ENCODE measurements around the gene PCDH9. TPM values are rescaled to one million over a fixed set of nuclear protein-coding genes. Genes with fewer than 3 reads are reported as not detected.

PCDH9 gene
- total RNA-seq, 2 experiments from 2014 or later, result 0.20 to 0.23 TPM

GRCh38 chr13:66501181-66501580 is 729.0 kb downstream of the PCDH9 start:
- Mint-ChIP-seq H3K4me3 (no peak overlapping the region), H3K36me3 (no peaks in the 10 kb centered on the region), H3K9me3 (peaks cover 3% of the 10 kb centered on the region), H3K4me1 (no peaks in the 10 kb centered on the region), H3K27me3 (no peaks in the 10 kb centered on the region), H3K27ac (no peak overlapping the region)
- no peak for DNase-seq

DNA sequence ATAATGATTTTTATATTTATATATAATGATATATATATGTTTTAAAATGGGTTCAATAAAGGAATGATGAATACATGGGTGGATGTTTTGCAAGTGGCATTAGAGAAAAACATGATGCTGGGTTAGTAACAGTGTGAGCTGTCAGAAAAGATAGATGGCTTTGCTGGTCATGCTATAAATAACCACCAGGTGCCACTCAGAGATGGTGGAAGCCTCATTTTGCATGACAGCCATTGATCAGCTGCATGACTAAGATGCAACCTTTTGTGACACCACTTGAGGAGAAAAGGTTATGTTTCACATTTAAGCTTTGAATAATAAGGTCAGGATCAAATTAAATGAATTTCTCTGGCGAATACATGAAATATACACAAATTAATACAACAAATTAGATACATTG is 737.7 kb downstream of the PCDH9 start:
- DNase-seq, result no peak
- Mint-ChIP-seq H3K27me3 (no peaks in the 10 kb centered on the region), H3K27ac (no peak overlapping the region), H3K9me3 (no peaks in the 10 kb centered on the region), H3K36me3 (no peaks in the 10 kb centered on the region), H3K4me3 (no peak overlapping the region), H3K4me1 (no peaks in the 10 kb centered on the region)

- H3K4me1 Mint-ChIP-seq, result no peaks in the 10 kb centered on the region
- H3K27ac Mint-ChIP-seq, result no peak overlapping the region
- no peak for DNase-seq
- no peaks in the 10 kb centered on the region for H3K27me3 Mint-ChIP-seq
- no peaks in the 10 kb centered on the region for H3K9me3 Mint-ChIP-seq
- H3K4me3 Mint-ChIP-seq, result no peak overlapping the region
- no peaks in the 10 kb centered on the region for H3K36me3 Mint-ChIP-seq
Measured at GRCh38 chr13:66491251-66491650, 738.9 kb downstream of the PCDH9 start.

- Mint-ChIP-seq H3K4me1 (no peaks in the 10 kb centered on the region), H3K9me3 (no peaks in the 10 kb centered on the region), H3K4me3 (no peak overlapping the region), H3K27me3 (no peaks in the 10 kb centered on the region), H3K27ac (no peak overlapping the region), H3K36me3 (no peaks in the 10 kb centered on the region)
- DNase-seq, result no peak
Measured at GRCh38 chr13:66489586-66489985, 740.5 kb downstream of the PCDH9 start.

DNA sequence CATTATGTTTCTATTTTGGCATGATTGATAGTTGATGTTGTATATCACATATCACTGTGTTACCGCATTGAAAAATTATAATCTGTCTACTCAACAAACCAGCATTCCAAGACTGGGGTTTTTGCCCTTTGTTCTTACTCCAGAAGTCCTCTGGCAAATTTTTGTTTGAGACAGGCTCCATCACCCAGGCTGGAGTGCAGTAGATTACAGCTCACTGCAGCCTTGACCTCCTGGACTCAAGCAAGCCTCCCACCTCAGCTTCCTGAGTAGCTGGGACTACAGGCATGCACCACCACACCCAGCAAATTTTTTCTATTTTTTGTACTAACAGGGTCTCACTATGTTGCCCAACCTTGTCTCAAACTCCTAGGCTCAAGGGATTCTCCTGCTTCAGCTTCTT is 741.0 kb downstream of the PCDH9 start:
- no peaks in the 10 kb centered on the region for H3K27me3 Mint-ChIP-seq
- H3K27ac Mint-ChIP-seq, result no peak overlapping the region
- no peak for DNase-seq
- H3K4me3 Mint-ChIP-seq, result no peak overlapping the region
- H3K36me3 Mint-ChIP-seq, result no peaks in the 10 kb centered on the region
- H3K9me3 Mint-ChIP-seq, result no peaks in the 10 kb centered on the region
- no peaks in the 10 kb centered on the region for H3K4me1 Mint-ChIP-seq

GRCh38 chr13:66483712-66484111 is 746.4 kb downstream of the PCDH9 start:
- Mint-ChIP-seq H3K27ac (no peak overlapping the region), H3K9me3 (no peaks in the 10 kb centered on the region), H3K27me3 (no peaks in the 10 kb centered on the region), H3K36me3 (no peaks in the 10 kb centered on the region), H3K4me3 (no peak overlapping the region), H3K4me1 (no peaks in the 10 kb centered on the region)
- no peak for DNase-seq

DNA sequence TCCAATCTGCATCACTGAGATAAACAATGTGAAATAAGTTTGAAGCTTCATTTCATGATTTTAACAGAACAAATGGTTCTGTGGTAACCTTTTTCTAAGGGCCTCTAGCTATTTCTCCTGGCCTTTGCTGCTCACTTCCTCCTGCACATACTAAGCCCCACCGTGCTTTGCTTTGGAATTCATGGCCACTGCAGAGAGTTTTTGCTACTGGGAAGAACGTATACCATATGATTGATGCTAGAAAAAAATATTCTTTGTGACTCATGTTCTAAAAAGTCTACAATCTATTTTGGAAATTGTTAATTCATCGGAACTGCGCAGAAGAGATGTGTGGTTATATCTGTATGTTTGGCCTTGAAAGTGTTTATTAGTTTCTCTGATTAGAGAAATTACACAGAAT is 747.3 kb downstream of the PCDH9 start:
- H3K27ac Mint-ChIP-seq, result no peak overlapping the region
- H3K4me1 Mint-ChIP-seq, result no peaks in the 10 kb centered on the region
- no peaks in the 10 kb centered on the region for H3K27me3 Mint-ChIP-seq
- H3K4me3 Mint-ChIP-seq, result no peak overlapping the region
- H3K36me3 Mint-ChIP-seq, result no peaks in the 10 kb centered on the region
- H3K9me3 Mint-ChIP-seq, result no peaks in the 10 kb centered on the region
- no peak for DNase-seq

- no peak overlapping the region for H3K4me3 Mint-ChIP-seq
- no peak for DNase-seq
- H3K36me3 Mint-ChIP-seq, result no peaks in the 10 kb centered on the region
- no peaks in the 10 kb centered on the region for H3K4me1 Mint-ChIP-seq
- H3K9me3 Mint-ChIP-seq, result no peaks in the 10 kb centered on the region
- H3K27me3 Mint-ChIP-seq, result no peaks in the 10 kb centered on the region
- H3K27ac Mint-ChIP-seq, result no peak overlapping the region
Measured at GRCh38 chr13:66477816-66478215, 752.3 kb downstream of the PCDH9 start.

DNA sequence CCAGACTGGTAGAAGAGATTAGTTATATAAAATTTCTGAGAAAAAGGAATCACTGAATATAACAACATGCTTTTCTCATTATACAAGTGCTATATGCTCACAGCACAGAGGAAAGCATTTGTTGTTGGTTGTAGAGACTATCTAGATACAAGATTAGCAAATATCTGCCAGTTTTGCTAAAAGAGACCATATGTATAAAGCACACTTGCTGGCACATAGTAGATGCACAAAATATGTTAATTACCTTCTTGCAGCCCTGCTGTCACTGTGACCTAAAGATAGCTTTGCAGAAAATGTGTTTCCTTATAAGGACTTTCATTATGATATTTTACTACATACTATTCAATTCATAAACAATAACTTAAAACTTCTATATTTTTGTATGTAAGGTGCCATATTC is 755.1 kb downstream of the PCDH9 start:
- no peak overlapping the region for H3K27ac Mint-ChIP-seq
- no peaks in the 10 kb centered on the region for H3K4me1 Mint-ChIP-seq

DNA sequence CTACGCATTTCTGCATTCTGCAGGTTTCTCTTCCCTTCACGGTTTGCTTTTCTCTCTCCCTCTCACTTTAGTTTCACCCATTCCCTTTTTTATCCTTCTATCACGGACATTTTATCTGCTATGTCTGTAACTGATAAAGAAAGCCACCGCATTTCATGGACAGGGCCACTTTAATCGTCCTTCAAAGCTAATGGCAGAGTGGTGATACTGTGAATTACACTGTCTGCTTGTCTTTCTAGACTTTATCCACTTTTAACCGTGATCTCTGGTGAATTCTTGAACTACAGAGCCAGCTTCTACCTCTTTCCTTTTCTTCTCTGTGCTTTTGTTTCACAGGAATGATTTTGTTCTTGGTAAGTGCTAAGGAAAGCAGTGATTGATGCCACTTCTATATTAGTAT is 760.4 kb downstream of the PCDH9 start:
- no peaks in the 10 kb centered on the region for H3K4me1 Mint-ChIP-seq
- DNase-seq, result no peak
- H3K27me3 Mint-ChIP-seq, result no peaks in the 10 kb centered on the region
- no peak overlapping the region for H3K27ac Mint-ChIP-seq
- H3K36me3 Mint-ChIP-seq, result no peaks in the 10 kb centered on the region
- no peak overlapping the region for H3K4me3 Mint-ChIP-seq
- H3K9me3 Mint-ChIP-seq, result no peaks in the 10 kb centered on the region

More for the DNA sequence above, 755.1 kb downstream of the PCDH9 start:
- H3K4me3 Mint-ChIP-seq, result no peak overlapping the region
- DNase-seq, result no peak
- H3K36me3 Mint-ChIP-seq, result no peaks in the 10 kb centered on the region
- H3K9me3 Mint-ChIP-seq, result no peaks in the 10 kb centered on the region
- no peaks in the 10 kb centered on the region for H3K27me3 Mint-ChIP-seq

DNA sequence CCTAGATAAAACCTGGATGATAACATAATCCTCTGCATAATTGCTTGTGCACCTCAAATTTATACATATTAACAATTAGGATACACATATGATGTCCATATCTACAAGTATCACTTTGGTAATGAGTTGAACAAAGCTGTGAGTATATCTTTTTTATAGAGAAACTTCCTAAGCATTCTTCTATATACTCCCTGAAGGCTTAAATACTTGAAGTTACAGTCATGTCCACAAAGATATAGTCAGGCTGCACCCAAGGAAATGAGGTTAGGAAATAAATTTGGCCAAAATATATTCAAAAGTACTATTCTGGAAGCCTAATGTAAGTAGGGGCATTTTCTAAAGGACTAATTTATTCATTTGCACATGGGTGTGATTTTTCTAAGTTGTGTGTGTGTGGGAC is 761.5 kb downstream of the PCDH9 start:
- DNase-seq, result no peak
- Mint-ChIP-seq H3K4me1 (no peaks in the 10 kb centered on the region), H3K36me3 (no peaks in the 10 kb centered on the region), H3K27ac (no peak overlapping the region), H3K9me3 (no peaks in the 10 kb centered on the region), H3K4me3 (no peak overlapping the region), H3K27me3 (no peaks in the 10 kb centered on the region)

DNA sequence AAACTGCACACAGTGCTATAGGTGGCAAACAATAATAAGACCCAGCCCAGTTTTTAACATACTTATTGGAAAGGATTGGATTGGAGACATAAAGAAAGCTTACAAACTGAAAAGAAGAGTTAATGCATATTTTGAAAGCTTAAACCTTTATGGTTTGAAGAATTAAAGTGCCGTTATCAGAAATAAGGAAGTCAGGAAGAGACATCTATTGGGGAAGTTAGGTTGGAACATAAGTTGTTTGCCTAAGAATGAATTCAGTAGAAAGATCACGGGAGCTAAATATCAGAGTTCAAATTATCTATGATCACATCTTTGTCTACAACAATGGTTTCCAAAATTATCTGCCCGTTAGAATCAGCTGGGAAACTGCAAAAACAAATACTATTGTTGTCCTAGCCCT is 767.9 kb downstream of the PCDH9 start:
- Mint-ChIP-seq H3K36me3 (no peaks in the 10 kb centered on the region), H3K27ac (no peak overlapping the region), H3K4me3 (no peak overlapping the region), H3K27me3 (no peaks in the 10 kb centered on the region), H3K4me1 (no peaks in the 10 kb centered on the region), H3K9me3 (no peaks in the 10 kb centered on the region)
- no peak for DNase-seq

GRCh38 chr13:66461021-66461420 is 769.1 kb downstream of the PCDH9 start:
- Mint-ChIP-seq H3K4me3 (no peak overlapping the region), H3K27me3 (no peaks in the 10 kb centered on the region), H3K4me1 (no peaks in the 10 kb centered on the region), H3K9me3 (no peaks in the 10 kb centered on the region), H3K27ac (no peak overlapping the region), H3K36me3 (no peaks in the 10 kb centered on the region)
- no peak for DNase-seq

GRCh38 chr13:66459634-66460033 is 770.5 kb downstream of the PCDH9 start:
- no peak for DNase-seq
- H3K36me3 Mint-ChIP-seq, result no peaks in the 10 kb centered on the region

DNA sequence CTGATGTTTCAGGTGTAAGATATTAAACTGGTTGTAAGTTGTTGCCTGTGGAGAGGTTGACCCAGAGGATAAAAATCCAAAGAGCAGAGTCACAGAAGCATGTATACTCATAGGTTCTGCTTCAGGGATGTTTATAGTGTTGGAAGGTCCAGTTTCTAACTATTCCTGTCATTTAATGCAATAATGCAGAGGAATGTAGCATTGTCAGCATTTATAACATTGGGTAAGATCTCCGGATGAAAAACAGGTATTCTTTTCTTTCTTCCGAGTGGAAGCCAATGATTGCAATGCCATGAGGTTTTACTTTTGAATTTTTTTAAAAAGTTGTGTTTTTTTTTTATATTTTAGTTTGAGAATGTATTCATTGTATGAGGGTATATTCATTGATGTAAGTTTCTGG is 771.0 kb downstream of the PCDH9 start:
- H3K4me1 Mint-ChIP-seq, result no peaks in the 10 kb centered on the region
- H3K27ac Mint-ChIP-seq, result no peak overlapping the region
- H3K9me3 Mint-ChIP-seq, result no peaks in the 10 kb centered on the region
- no peak overlapping the region for H3K4me3 Mint-ChIP-seq
- no peaks in the 10 kb centered on the region for H3K27me3 Mint-ChIP-seq
- DNase-seq, result no peak
- H3K36me3 Mint-ChIP-seq, result no peaks in the 10 kb centered on the region

More at GRCh38 chr13:66459634-66460033, 770.5 kb downstream of the PCDH9 start:
- H3K9me3 Mint-ChIP-seq, result no peaks in the 10 kb centered on the region
- H3K27me3 Mint-ChIP-seq, result no peaks in the 10 kb centered on the region
- no peak overlapping the region for H3K27ac Mint-ChIP-seq
- H3K4me3 Mint-ChIP-seq, result no peak overlapping the region
- no peaks in the 10 kb centered on the region for H3K4me1 Mint-ChIP-seq

GRCh38 chr13:66446413-66446812 is 783.7 kb downstream of the PCDH9 start:
- Mint-ChIP-seq H3K27ac (no peak overlapping the region), H3K27me3 (no peaks in the 10 kb centered on the region)

DNA sequence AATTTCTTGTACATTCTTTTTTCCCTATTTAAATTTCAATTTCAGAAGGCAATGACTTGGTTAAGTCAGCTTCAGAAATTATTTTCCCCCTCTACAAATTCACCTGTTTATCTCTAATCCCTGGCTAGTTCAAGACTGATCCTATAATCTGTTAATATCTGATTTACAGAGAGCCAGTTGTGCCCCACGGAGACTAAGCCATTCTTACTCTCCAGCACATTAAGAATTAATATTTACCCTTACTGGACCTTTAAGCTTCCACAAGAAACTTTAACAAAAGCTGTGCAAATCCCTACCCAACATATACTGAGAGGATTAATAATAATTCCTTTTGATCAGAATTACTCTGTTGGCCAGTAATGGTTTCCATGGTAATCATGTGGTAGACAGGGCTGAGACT is 786.2 kb downstream of the PCDH9 start:
- Mint-ChIP-seq H3K9me3 (no peaks in the 10 kb centered on the region), H3K36me3 (no peaks in the 10 kb centered on the region), H3K4me3 (no peak overlapping the region), H3K4me1 (no peaks in the 10 kb centered on the region), H3K27ac (no peak overlapping the region), H3K27me3 (no peaks in the 10 kb centered on the region)
- no peak for DNase-seq

More at GRCh38 chr13:66446413-66446812, 783.7 kb downstream of the PCDH9 start:
- no peak for DNase-seq
- no peaks in the 10 kb centered on the region for H3K36me3 Mint-ChIP-seq
- no peaks in the 10 kb centered on the region for H3K4me1 Mint-ChIP-seq
- no peak overlapping the region for H3K4me3 Mint-ChIP-seq
- no peaks in the 10 kb centered on the region for H3K9me3 Mint-ChIP-seq

Measured in activated naive CD8-positive, alpha-beta T cell treated with anti-CD3 and anti-CD28 coated beads for 36 hours (primary cell).